Measurements from ENCODE around the gene RANBP9. TPM values are rescaled to one million over a fixed set of nuclear protein-coding genes. Genes with fewer than 3 reads are reported as not detected.
A peak's percentile ranks its signal among the peaks of the same experiment; 100 is the strongest.

RANBP9 gene
- polyA plus RNA-seq, 4 donors = 41.9 to 50.4 (median 47.3) TPM

GRCh38 chr6:13655700-13656099 lies 55.9 kb downstream of the RANBP9 start:
- DNase-seq (ENCODE audit: low read depth in 4 of 4, low spot score in 3 of 4) = no peak

- peak in 1 of 4 donors; percentile 5 for DNase-seq (ENCODE audit: low read depth in 4 of 4, low spot score in 3 of 4)
Observed at GRCh38 chr6:13654496-13654895, 57.1 kb downstream of the RANBP9 start.

- no peak for DNase-seq (ENCODE audit: low read depth in 4 of 4, low spot score in 3 of 4)
Observed at GRCh38 chr6:13653296-13653695, 58.3 kb downstream of the RANBP9 start.

GRCh38 chr6:13649393-13649792 lies 62.2 kb downstream of the RANBP9 start:
- no peak for DNase-seq (ENCODE audit: low read depth in 4 of 4, low spot score in 3 of 4)

GRCh38 chr6:13648850-13649249 lies 62.8 kb downstream of the RANBP9 start:
- DNase-seq (ENCODE audit: low read depth in 4 of 4, low spot score in 3 of 4) = no peak

GRCh38 chr6:13643125-13643524 lies 68.5 kb downstream of the RANBP9 start:
- DNase-seq (ENCODE audit: low read depth in 4 of 4, low spot score in 3 of 4) = no peak

- no peak for DNase-seq (ENCODE audit: low read depth in 4 of 4, low spot score in 3 of 4)
Observed at GRCh38 chr6:13641315-13641714, 70.3 kb downstream of the RANBP9 start.

GRCh38 chr6:13638626-13639025 lies 73.0 kb downstream of the RANBP9 start:
- DNase-seq (ENCODE audit: low read depth in 4 of 4, low spot score in 3 of 4) = no peak

- no peak for DNase-seq (ENCODE audit: low read depth in 4 of 4, low spot score in 3 of 4)
Observed at GRCh38 chr6:13638014-13638413, 73.6 kb downstream of the RANBP9 start.

GRCh38 chr6:13635948-13636658 lies 75.5 kb downstream of the RANBP9 start:
- no peak for DNase-seq (ENCODE audit: low read depth in 4 of 4, low spot score in 3 of 4)

- no peak for DNase-seq (ENCODE audit: low read depth in 4 of 4, low spot score in 3 of 4)
Observed at GRCh38 chr6:13633343-13633742, 78.3 kb downstream of the RANBP9 start.

- no peak for DNase-seq (ENCODE audit: low read depth in 4 of 4, low spot score in 3 of 4)
Observed at GRCh38 chr6:13630499-13630898, 81.1 kb downstream of the RANBP9 start.

GRCh38 chr6:13629459-13630116 lies 82.0 kb downstream of the RANBP9 start:
- no peak for DNase-seq (ENCODE audit: low read depth in 4 of 4, low spot score in 3 of 4)

GRCh38 chr6:13624871-13625288 lies 86.8 kb downstream of the RANBP9 start:
- no peak for DNase-seq (ENCODE audit: low read depth in 4 of 4, low spot score in 3 of 4)

- no peak for DNase-seq (ENCODE audit: low read depth in 4 of 4, low spot score in 3 of 4)
Observed at GRCh38 chr6:13617066-13617465, 94.6 kb downstream of the RANBP9 start.

- no peak for DNase-seq (ENCODE audit: low read depth in 4 of 4, low spot score in 3 of 4)
Observed at GRCh38 chr6:13615792-13616120, 95.9 kb downstream of the RANBP9 start.

GRCh38 chr6:13614926-13615791 lies 96.5 kb downstream of the RANBP9 start, which contains the start of gene NOL7:
NOL7 (plus strand) TSS chr6:13615335; CDS start chr6:13615359, 24 bp downstream.
- peak; percentile 96 to 97 (median 96) for DNase-seq (ENCODE audit: low read depth in 4 of 4, low spot score in 3 of 4)

GRCh38 chr6:13614126-13614925 lies 97.3 kb downstream of the RANBP9 start:
- peak in 1 of 4 donors; percentile 20 for DNase-seq (ENCODE audit: low read depth in 4 of 4, low spot score in 3 of 4)

- DNase-seq (ENCODE audit: low read depth in 4 of 4, low spot score in 3 of 4) = no peak
Observed at GRCh38 chr6:13613029-13613594, 98.5 kb downstream of the RANBP9 start.

- DNase-seq (ENCODE audit: low read depth in 4 of 4, low spot score in 3 of 4) = no peak
Observed at GRCh38 chr6:13611715-13612114, 99.9 kb downstream of the RANBP9 start.

Data from left renal pelvis (tissue), 4 donors.